RPMI8226 (cell line): ENCODE measurements around the gene IGFBP5.

Source experiments
- DNase-seq: peaks from one replicate; pipeline ENCODE4 v3.0.0-alpha.2; 2015

The IGFBP5 gene

GRCh38 chr2:216636551-216637450, 58.5 kb downstream of the IGFBP5 start:
- DNase-seq, result no peak

- DNase-seq, result no peak
These were observed 59.4 kb downstream of the IGFBP5 start for GRCh38 chr2:216635701-216636550.

- DNase-seq, result no peak
These were observed 60.2 kb downstream of the IGFBP5 start for GRCh38 chr2:216635171-216635570.

GRCh38 chr2:216634370-216635148, 60.8 kb downstream of the IGFBP5 start:
- DNase-seq, result no peak

DNA sequence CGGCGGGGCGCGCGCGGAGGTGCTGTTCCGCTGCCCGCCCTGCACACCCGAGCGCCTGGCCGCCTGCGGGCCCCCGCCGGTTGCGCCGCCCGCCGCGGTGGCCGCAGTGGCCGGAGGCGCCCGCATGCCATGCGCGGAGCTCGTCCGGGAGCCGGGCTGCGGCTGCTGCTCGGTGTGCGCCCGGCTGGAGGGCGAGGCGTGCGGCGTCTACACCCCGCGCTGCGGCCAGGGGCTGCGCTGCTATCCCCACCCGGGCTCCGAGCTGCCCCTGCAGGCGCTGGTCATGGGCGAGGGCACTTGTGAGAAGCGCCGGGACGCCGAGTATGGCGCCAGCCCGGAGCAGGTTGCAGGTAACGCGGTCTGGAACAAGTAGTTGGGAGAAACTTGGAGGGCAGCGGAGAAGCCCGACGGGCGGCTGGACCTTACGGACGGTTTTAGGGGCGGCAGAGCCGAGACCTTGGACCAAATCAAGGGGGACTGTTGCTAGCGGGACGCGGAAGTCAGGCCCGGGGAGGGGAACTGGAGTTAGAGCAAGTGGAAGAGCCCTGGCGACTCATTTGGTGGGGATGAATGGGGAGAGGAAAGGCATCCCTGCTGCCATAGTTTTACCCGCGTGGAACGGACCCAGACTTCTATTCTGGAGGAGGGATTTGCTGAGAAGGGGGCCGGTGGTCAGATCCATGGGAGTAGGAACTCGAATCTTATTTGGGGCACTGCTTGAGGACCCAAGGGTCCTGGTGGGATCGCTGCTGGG, 61.6 kb downstream of the IGFBP5 start:
- no peak for DNase-seq

DNA sequence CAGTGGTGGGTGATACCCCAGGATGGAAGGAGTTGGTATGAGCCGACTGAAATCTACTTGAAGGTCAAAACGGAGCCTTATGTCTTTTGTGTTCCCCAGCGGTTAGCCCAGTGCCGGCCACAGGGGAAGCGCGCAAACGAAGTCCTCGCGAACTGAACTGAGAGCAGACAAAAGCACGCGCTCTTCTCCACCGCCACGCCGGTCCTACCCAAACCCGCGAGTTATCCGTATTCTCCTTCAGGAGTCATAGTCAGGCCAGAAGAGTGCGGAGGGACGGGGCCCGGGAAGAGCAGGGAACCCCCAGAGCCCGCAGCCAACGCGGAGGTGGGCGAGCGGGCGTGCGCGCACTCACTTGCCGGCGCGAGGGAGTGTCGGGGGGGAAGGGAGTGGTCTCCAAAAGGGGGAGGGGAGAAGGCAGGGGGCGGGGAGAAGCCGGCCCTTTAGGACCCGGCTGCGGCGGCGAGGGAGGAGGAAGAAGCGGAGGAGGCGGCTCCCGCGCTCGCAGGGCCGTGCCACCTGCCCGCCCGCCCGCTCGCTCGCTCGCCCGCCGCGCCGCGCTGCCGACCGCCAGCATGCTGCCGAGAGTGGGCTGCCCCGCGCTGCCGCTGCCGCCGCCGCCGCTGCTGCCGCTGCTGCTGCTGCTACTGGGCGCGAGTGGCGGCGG, 62.3 kb downstream of the IGFBP5 start, which contains the start of gene IGFBP2:
Gene IGFBP2, plus strand, starts transcription at position 469 of the 664 bp plus-strand sequence. Its CDS starts 104 bp downstream, at position 573.
- no peak for DNase-seq

GRCh38 chr2:216632346-216632951, 62.9 kb downstream of the IGFBP5 start:
- no peak for DNase-seq

GRCh38 chr2:216629784-216630183, 65.6 kb downstream of the IGFBP5 start:
- DNase-seq, result no peak

DNA sequence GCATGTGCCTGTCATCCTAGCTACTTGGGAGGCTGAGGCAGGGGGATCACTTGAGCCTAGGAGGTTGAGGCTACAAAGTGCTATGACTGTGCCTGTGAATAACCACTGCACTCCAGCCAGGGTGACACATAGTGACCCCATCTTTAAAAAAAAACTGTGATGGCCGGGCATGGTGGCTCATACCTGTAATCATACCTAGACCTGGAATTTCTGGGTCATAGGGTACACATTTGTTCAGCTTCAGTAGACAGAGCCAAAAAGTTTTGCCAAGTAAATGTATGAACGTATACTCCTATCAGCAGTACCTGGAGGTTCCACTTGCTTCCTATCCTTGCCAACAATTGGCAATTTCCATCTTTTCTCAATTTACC, 68.5 kb downstream of the IGFBP5 start:
- DNase-seq, result no peak

GRCh38 chr2:216626168-216626874, 69.0 kb downstream of the IGFBP5 start:
- DNase-seq, result no peak

GRCh38 chr2:216624251-216624650, 71.1 kb downstream of the IGFBP5 start:
- no peak for DNase-seq

DNA sequence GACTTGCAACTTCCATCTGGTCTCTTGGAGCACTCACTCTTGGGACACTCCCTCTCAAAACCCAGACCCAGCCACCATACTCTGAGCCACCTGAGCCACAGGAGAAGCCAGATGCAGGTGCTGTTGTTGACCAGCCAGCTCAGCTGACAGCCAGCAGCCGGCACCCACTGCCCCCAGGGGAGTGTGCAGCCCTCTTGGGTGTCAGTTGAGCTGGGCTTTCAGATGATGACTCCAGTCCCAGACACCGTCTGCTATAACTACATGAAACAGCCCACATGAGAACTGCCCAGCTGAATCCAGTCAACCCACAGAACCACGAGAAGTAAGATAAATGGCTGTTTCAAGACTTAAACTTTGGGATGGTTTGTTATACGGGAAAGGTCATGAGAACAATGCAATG, 72.8 kb downstream of the IGFBP5 start:
- no peak for DNase-seq
